H1 (cell line): ENCODE data around the gene NKAIN1.
A peak's percentile ranks its signal among the peaks of the same experiment; 100 is the strongest.

Experiments used
- CHD2 ChIP-seq: IDR thresholded peaks from 2 replicates; pipeline ENCODE4 v1.6.1; 2012; ENCODE audit warnings: low read length, improper control_type of control experiment
- CTCF ChIP-seq, 3 experiments: IDR thresholded peaks; 1 replicate in 2 of 3; 2 replicates in 1 of 3; pipeline versions ENCODE4 v1.5.1 to v1.6.1; 2011; ENCODE audit warnings: low read length in 3 of 3, mild to moderate bottlenecking in 3 of 3, inconsistent platforms in 2 of 3, low read depth in 1 of 3, moderate library complexity in 1 of 3; ENCODE audit not compliant: insufficient read depth in 1 of 3; ENCODE audit errors: control extremely low read depth in 1 of 3
- EP300 ChIP-seq, 2 experiments: IDR thresholded peaks; 1 replicate in 1 of 2; 2 replicates in 1 of 2; pipeline ENCODE4 v1.6.1; 2011 to 2012; ENCODE audit warnings: low read depth in 2 of 2, low read length in 2 of 2, mild to moderate bottlenecking in 2 of 2, borderline replicate concordance in 1 of 2, inconsistent platforms in 1 of 2, moderate library complexity in 1 of 2
- EZH2 ChIP-seq: fragments of 200-600 bp; sonication (generic); IDR thresholded peaks from 2 replicates; pipeline ENCODE4 v1.7.1; 2012; ENCODE audit warnings: low read depth, mild to moderate bottlenecking, moderate library complexity, low read length, inconsistent platforms; ENCODE audit not compliant: severe bottlenecking
- HDAC2 ChIP-seq, 2 experiments: fragments of 300-600 bp in 1 of 2; sonication (generic) in 1 of 2; IDR thresholded peaks; 2 replicates each; pipeline ENCODE4 v1.6.1; 2011 to 2012; ENCODE audit warnings: low read depth in 2 of 2, low read length in 2 of 2, mild to moderate bottlenecking in 2 of 2, moderate library complexity in 2 of 2, borderline replicate concordance in 1 of 2, inconsistent platforms in 1 of 2
- JUND ChIP-seq: IDR thresholded peaks from 2 replicates; pipeline ENCODE4 v1.6.1; 2011; ENCODE audit warnings: mild to moderate bottlenecking, improper control_type of control experiment, low read length
- PHF8 ChIP-seq: fragments of 200-600 bp; sonication (generic); conservative IDR thresholded peaks from 2 replicates; pipeline ENCODE4 v1.7.1; 2012; ENCODE audit warnings: low read depth, mild to moderate bottlenecking, inconsistent platforms, low read length, moderate library complexity
- POLR2A ChIP-seq, 2 experiments: IDR thresholded peaks; 1 replicate in 1 of 2; 2 replicates in 1 of 2; pipeline ENCODE4 v1.6.1; 2011; ENCODE audit warnings: low read depth in 2 of 2, low read length in 2 of 2, mild to moderate bottlenecking in 2 of 2; ENCODE audit errors: control extremely low read depth in 1 of 2
- POLR2AphosphoS5 ChIP-seq: IDR thresholded peaks from 2 replicates; pipeline ENCODE4 v1.6.1; 2011; ENCODE audit warnings: low read depth, low read length
- RBBP5 ChIP-seq: IDR thresholded peaks from 2 replicates; pipeline ENCODE4 v1.7.1; 2012; ENCODE audit warnings: low read depth, mild to moderate bottlenecking, inconsistent platforms, low read length, moderate library complexity, borderline replicate concordance
- RFX5 ChIP-seq: IDR thresholded peaks from 2 replicates; pipeline ENCODE4 v1.6.1; 2011; ENCODE audit warnings: low read depth, low read length, improper control_type of control experiment, borderline replicate concordance
- TAF1 ChIP-seq: IDR thresholded peaks from 2 replicates; pipeline ENCODE4 v1.6.1; 2011; ENCODE audit warnings: mild to moderate bottlenecking, low read depth, low read length
- YY1 ChIP-seq: IDR thresholded peaks from 2 replicates; pipeline ENCODE4 v1.6.1; 2011; ENCODE audit warnings: low read depth, mild to moderate bottlenecking, low read length
- TF ChIP-seq, protein P1 (sequence below): IDR thresholded peaks from 2 replicates; pipeline ENCODE4 v1.6.1; 2012; ENCODE audit warnings: inconsistent platforms

DNA sequence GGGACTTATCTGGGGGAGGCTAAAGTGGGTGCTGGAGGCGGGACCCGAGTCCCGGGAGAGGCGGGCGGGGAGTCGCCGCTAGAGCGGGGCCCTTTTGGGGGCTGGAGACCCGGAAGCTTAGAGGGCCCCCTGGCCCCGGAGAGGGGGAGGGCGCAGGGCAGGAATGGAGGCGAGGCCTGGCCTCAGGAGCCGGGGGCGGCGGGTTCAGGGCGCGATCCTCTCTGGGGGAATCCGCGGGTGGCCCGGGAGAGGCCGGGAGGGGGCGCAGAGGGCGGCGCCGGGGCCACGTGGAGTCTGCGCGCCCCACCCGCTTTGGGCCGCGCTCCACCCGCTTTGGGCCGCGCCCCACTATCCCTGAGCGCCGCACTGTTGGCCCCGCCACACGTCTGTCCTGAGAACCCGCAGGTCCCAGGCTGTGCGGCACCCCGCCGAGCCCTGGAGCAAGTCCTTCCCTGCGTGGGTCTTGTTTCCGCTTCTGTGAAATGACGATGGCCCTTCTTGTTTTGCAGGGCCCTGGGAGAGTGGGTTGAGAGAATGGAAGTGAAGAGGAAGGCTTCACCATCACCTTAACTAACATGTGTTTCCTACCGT lies 84.4 kb downstream of the NKAIN1 start:
- peak in 1 of 3 experiments; percentile 6; a peak in 1 of 4 replicates for TF ChIP-seq CTCF (IDR thresholded peaks at IDR 0.05; ENCODE audit: control extremely low read depth in 1 of 3, insufficient read depth in 1 of 3, low read depth in 1 of 3, low read length in 3 of 3)
- peak in 1 of 2 experiments; percentile 66; a peak in 2 of 3 replicates for TF ChIP-seq POLR2A (IDR thresholded peaks at IDR 0.05; ENCODE audit: control extremely low read depth in 1 of 2, low read depth in 2 of 2, low read length in 2 of 2)
- no peak for TF ChIP-seq RFX5
- TF ChIP-seq, protein P1, sequence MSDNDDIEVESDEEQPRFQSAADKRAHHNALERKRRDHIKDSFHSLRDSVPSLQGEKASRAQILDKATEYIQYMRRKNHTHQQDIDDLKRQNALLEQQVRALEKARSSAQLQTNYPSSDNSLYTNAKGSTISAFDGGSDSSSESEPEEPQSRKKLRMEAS: peak; percentile 73
- TF ChIP-seq POLR2AphosphoS5: 0 out of 2 replicates have a peak, but pooled peaks have one; percentile 12
- TF ChIP-seq PHF8: 0 out of 2 replicates have a peak, but pooled peaks have one; percentile 34
- TF ChIP-seq EZH2: no peak
- TF ChIP-seq CHD2: no peak
- TF ChIP-seq RBBP5: no peak
- peak; percentile 50; the same call in 1 of the 2 replicates for TF ChIP-seq TAF1
- 0 out of 2 replicates have a peak, but pooled peaks have one; percentile 41 for TF ChIP-seq YY1
- peak; percentile 25 to 69; a peak in 1 of 4 replicates for TF ChIP-seq HDAC2 (IDR thresholded peaks at IDR 0.05; ENCODE audit: borderline replicate concordance in 1 of 2, low read depth in 2 of 2, low read length in 2 of 2)
- TF ChIP-seq JUND: no peak
- no peak for TF ChIP-seq EP300 (IDR thresholded peaks at IDR 0.05; ENCODE audit: borderline replicate concordance in 1 of 2, low read depth in 2 of 2, low read length in 2 of 2)
